Measurements from ENCODE around the gene MLLT10.

Gene MLLT10

GRCh38 chr10:21533467-21534279 is at the start of gene MLLT10:
TSS of gene MLLT10 (plus strand) at chr10:21534232. CDS start at chr10:21534645, 413 bp downstream.
- DNase-seq, result peak; percentile 90

GRCh38 chr10:21487416-21488180 is 46.4 kb upstream of the MLLT10 start:
- no peak for DNase-seq

GRCh38 chr10:21488246-21488956 is 45.6 kb upstream of the MLLT10 start:
- no peak for DNase-seq

- no peak for DNase-seq
Measured at GRCh38 chr10:21488957-21489446, 45.0 kb upstream of the MLLT10 start.

GRCh38 chr10:21490028-21490710 is 43.9 kb upstream of the MLLT10 start:
- DNase-seq, result no peak

- no peak for DNase-seq
Measured at GRCh38 chr10:21490711-21491105, 43.3 kb upstream of the MLLT10 start.

GRCh38 chr10:21492421-21492820 is 41.6 kb upstream of the MLLT10 start:
- DNase-seq, result no peak

GRCh38 chr10:21493784-21494183 is 40.2 kb upstream of the MLLT10 start:
- no peak for DNase-seq

- peak; percentile 43 for DNase-seq
Measured at GRCh38 chr10:21494191-21495001, 39.6 kb upstream of the MLLT10 start.

- DNase-seq, result no peak
Measured at GRCh38 chr10:21495002-21495751, 38.9 kb upstream of the MLLT10 start.

- DNase-seq, result peak; percentile 92
Measured at GRCh38 chr10:21495752-21496342, 38.2 kb upstream of the MLLT10 start.

GRCh38 chr10:21496343-21497176 is 37.5 kb upstream of the MLLT10 start:
- peak; percentile 70 for DNase-seq

- DNase-seq, result peak; percentile 54
Measured at GRCh38 chr10:21497177-21497807, 36.7 kb upstream of the MLLT10 start.

GRCh38 chr10:21498377-21498776 is 35.7 kb upstream of the MLLT10 start:
- DNase-seq, result no peak

- DNase-seq, result no peak
Measured at GRCh38 chr10:21498986-21499385, 35.0 kb upstream of the MLLT10 start.

GRCh38 chr10:21499701-21500577 is 34.1 kb upstream of the MLLT10 start:
- no peak for DNase-seq

- no peak for DNase-seq
Measured at GRCh38 chr10:21500578-21500910, 33.5 kb upstream of the MLLT10 start.

- DNase-seq, result no peak
Measured at GRCh38 chr10:21501091-21501490, 32.9 kb upstream of the MLLT10 start.

Data from stimulated activated CD8-positive, alpha-beta memory T cell treated with anti-CD3 and anti-CD28 coated beads, Interleukin-4, amount 100 ng/mL, for 48 hours (primary cell).